Endothelial cell of umbilical vein (primary cell): ENCODE data around the gene MPP3. TPM values are rescaled to one million over a fixed set of nuclear protein-coding genes. Genes with fewer than 3 reads are reported as not detected.

Experiments
- BruUV-seq: library from RNA; stranded (reverse); fragments of 400-500 nt; replicated peaks from 2 replicates; lab custom pipeline; 2021; lab: Mats Ljungman, UMichigan
- CTCF ChIA-PET: fragments of 300-600, 350-600 bp; sonication (Branson Sonifier 250); formaldehyde crosslinking; loops from one replicate; lab custom pipeline; 2021; ENCODE audit warnings: antibody characterized with exemption, inconsistent platforms; lab: Charles Lee
- POLR2A ChIA-PET: fragments of 300-600, 350-600 bp; sonication (Branson Sonifier 250); formaldehyde crosslinking; loops from one replicate; lab custom pipeline; 2021; ENCODE audit warnings: antibody characterized with exemption, inconsistent platforms; lab: Charles Lee
- DNase-seq: peaks from one replicate; pipeline ENCODE4 v3.0.0-alpha.2; 2011; ENCODE audit warnings: low read depth, low spot score
- FAIRE-seq: peaks from 2 replicates; lab custom pipeline; 2011; peaks lifted over from hg19 to GRCh38; lab: Jason Lieb, UNC
- H2AFZ ChIP-seq: 2 replicates; pipeline ENCODE4 v1.6.0; 2012; ENCODE audit warnings: low read depth, low read length, control low read depth, inconsistent platforms
- H3K27ac ChIP-seq: 2 replicates; pipeline ENCODE4 v1.5.1; 2011; ENCODE audit warnings: low read depth, mild to moderate bottlenecking, control low read depth, low read length, moderate library complexity; ENCODE audit not compliant: insufficient read depth
- H3K27me3 ChIP-seq, 2 experiments: 2 replicates each; pipeline versions ENCODE4 v1.6.0 to v1.6.1; 2011; ENCODE audit warnings: low read length in 2 of 2, mixed read lengths in 1 of 2; ENCODE audit not compliant: control insufficient read depth in 2 of 2, insufficient read depth in 2 of 2
- H3K36me3 ChIP-seq, 2 experiments: 2 replicates in 1 of 2; 3 replicates in 1 of 2; pipeline ENCODE4 v1.5.1; 2011; ENCODE audit warnings: low read length in 2 of 2, mild to moderate bottlenecking in 1 of 2, moderate library complexity in 1 of 2; ENCODE audit not compliant: control insufficient read depth in 2 of 2, insufficient read depth in 2 of 2; ENCODE audit errors: extremely low read depth in 1 of 2
- H3K4me1 ChIP-seq: 3 replicates; pipeline ENCODE4 v1.5.1; 2011; ENCODE audit warnings: mild to moderate bottlenecking, low read length; ENCODE audit not compliant: control insufficient read depth, insufficient read depth; ENCODE audit errors: extremely low read depth
- H3K4me2 ChIP-seq: 2 replicates; pipeline ENCODE4 v1.6.1; 2011; ENCODE audit warnings: low read length, control low read depth, mixed read lengths; ENCODE audit not compliant: insufficient read depth
- H3K4me3 ChIP-seq, 3 experiments: fragments of 200-600 bp in 1 of 3; sonication (generic), shearing (Covaris generic) in 1 of 3; replicated peaks in 1 of 3; 2 replicates each; pipeline ENCODE4 v1.5.1; 2011 to 2016; ENCODE audit warnings: control low read depth in 3 of 3, low read length in 3 of 3, mild to moderate bottlenecking in 2 of 3, inconsistent platforms in 1 of 3, low read depth in 1 of 3, moderate library complexity in 1 of 3; ENCODE audit not compliant: insufficient read depth in 1 of 3
- H3K79me2 ChIP-seq: 2 replicates; pipeline ENCODE4 v1.6.0; 2012; ENCODE audit warnings: low read length, inconsistent platforms; ENCODE audit not compliant: control insufficient read depth, insufficient read depth
- H3K9ac ChIP-seq: replicated peaks from 2 replicates; pipeline ENCODE3; 2011; ENCODE audit warnings: low read length, control low read depth; ENCODE audit not compliant: insufficient read depth; ENCODE audit errors: extremely low read depth
- H3K9me1 ChIP-seq: replicated peaks from 3 replicates; pipeline ENCODE4 v1.6.0; 2011; ENCODE audit warnings: mild to moderate bottlenecking, low read length; ENCODE audit not compliant: control insufficient read depth, insufficient read depth; ENCODE audit errors: extremely low read depth
- H3K9me3 ChIP-seq: replicated peaks from 2 replicates; pipeline ENCODE4 v1.5.1; 2012; ENCODE audit warnings: low read length, inconsistent platforms; ENCODE audit not compliant: control insufficient read depth, insufficient read depth
- H4K20me1 ChIP-seq: replicated peaks from 2 replicates; pipeline ENCODE3; 2011; ENCODE audit warnings: mild to moderate bottlenecking, low read length; ENCODE audit not compliant: control insufficient read depth, insufficient read depth; ENCODE audit errors: extremely low read depth
- CTCF ChIP-seq, 2 donors: IDR thresholded peaks; 1 replicate in 1 of 2; 2 replicates in 1 of 2; pipeline ENCODE4 v1.5.1; 2011; ENCODE audit warnings: low read length in 2 of 2, mild to moderate bottlenecking in 2 of 2, moderate library complexity in 2 of 2, control low read depth in 1 of 2, inconsistent platforms in 1 of 2, low read depth in 1 of 2; ENCODE audit not compliant: insufficient read depth in 1 of 2; ENCODE audit errors: extremely low read depth in 1 of 2
- EZH2 ChIP-seq: IDR thresholded peaks from 2 replicates; pipeline ENCODE4 v1.6.1; 2012; ENCODE audit warnings: borderline replicate concordance, low read depth, mild to moderate bottlenecking, moderate library complexity, low read length, inconsistent platforms; ENCODE audit not compliant: severe bottlenecking
- FOS ChIP-seq: IDR thresholded peaks from 2 replicates; pipeline ENCODE4 v1.6.1; 2011; ENCODE audit warnings: mild to moderate bottlenecking, low read length, moderate library complexity, borderline replicate concordance; ENCODE audit not compliant: insufficient read depth
- GATA2 ChIP-seq: IDR thresholded peaks from 2 replicates; pipeline ENCODE4 v1.7.0; 2011; ENCODE audit warnings: low read depth, mild to moderate bottlenecking, moderate library complexity, mixed read lengths, low read length; ENCODE audit not compliant: insufficient read length, insufficient read depth
- JUN ChIP-seq: IDR thresholded peaks from 2 replicates; pipeline ENCODE4 v1.6.1; 2011; ENCODE audit warnings: borderline replicate concordance, low read depth; ENCODE audit not compliant: insufficient read length, insufficient read depth
- MAX ChIP-seq: IDR thresholded peaks from 2 replicates; pipeline ENCODE4 v1.6.1; 2011; ENCODE audit not compliant: insufficient read depth, insufficient read length
- MYC ChIP-seq: IDR thresholded peaks from one replicate; pipeline ENCODE4 v1.6.1; 2011; ENCODE audit warnings: mild to moderate bottlenecking, low read depth, low read length
- POLR2A ChIP-seq: IDR thresholded peaks from 2 replicates; pipeline ENCODE4 v1.6.1; 2012; ENCODE audit warnings: low read depth, mild to moderate bottlenecking, control low read depth, low read length
- POLR2AphosphoS5 ChIP-seq: IDR thresholded peaks from 2 replicates; pipeline ENCODE4 v1.6.1; 2012; ENCODE audit warnings: low read depth, mild to moderate bottlenecking, control low read depth, low read length, moderate library complexity; ENCODE audit not compliant: insufficient read depth
- dilution Hi-C: fragments of 300-500 bp; cut with MboI; formaldehyde crosslinking; loops from one replicate; pipeline ENCODE4 v1.15.0; 2019; ENCODE audit warnings: low sequenced_read_pairs; ENCODE audit not compliant: extremely low pct_ligation_motif_present
- intact Hi-C: fragments of 100-400 bp; cut with micrococcal nuclease; formaldehyde crosslinking; loops from one replicate; pipeline ENCODE4 v1.10.0; 2022
- polyA plus RNA-seq, 4 experiments: library from polyadenylated mRNA; depleted of rRNA in 3 of 4; stranded (reverse) in 3 of 4; unstranded in 1 of 4; fragments of >200 nt; gene quantifications; 2 replicates each; pipeline versions ENCODE4 v1.2.1 to v1.2.3, GENCODE V29; 2011 to 2012; ENCODE audit warnings: missing spikeins in 1 of 4
- total RNA-seq: library from RNA; stranded (reverse); gene quantifications from 2 replicates; pipeline ENCODE4 v1.2.3, GENCODE V29; 2021

MPP3 gene
- total and polyA plus RNA-seq, 2 donors (not counting 3 experiments of a cell fraction or from before 2014, with no cell fraction given), result 6.1 to 11.3 TPM

- H3K4me1 ChIP-seq, result peaks cover 2% of the 10 kb centered on the region
- H4K20me1 ChIP-seq, result no peaks in the 10 kb centered on the region
- no peaks in the 10 kb centered on the region for H3K27me3 ChIP-seq
- no peak overlapping the region for H3K27ac ChIP-seq
- H3K4me2 ChIP-seq, result no peak overlapping the region
- no peaks in the 10 kb centered on the region for H3K79me2 ChIP-seq
- ChIA-PET POLR2A (no interaction called here), CTCF (interaction anchor here (0.6 to 3.2 kb wide), 40 partner anchors 8 to 279 kb away, joined by 3 to 55 read pairs (median 4); partner anchors contain the start of genes CD300LG, CFAP97D1 and DUSP3)
- DNase-seq (peak; percentile 56), FAIRE-seq (peak; percentile 87)
- H3K9me3 ChIP-seq, result no peaks in the 10 kb centered on the region
- no peaks in the 10 kb centered on the region for H3K9me1 ChIP-seq
- TF ChIP-seq POLR2AphosphoS5 (no peak), EZH2 (no peak), CTCF (IDR thresholded peaks at IDR 0.05; ENCODE audit: extremely low read depth in 1 of 2, insufficient read depth in 1 of 2, low read depth in 1 of 2, low read length in 2 of 2) (peak; percentile 84 to 93), MAX (no peak), MYC (no peak), JUN (no peak), FOS (no peak), GATA2 (no peak), POLR2A (no peak)
- no TSS peak for BruUV-seq
- intact Hi-C loops, result no loop called here
- dilution Hi-C loops, result loop anchor here (5.0 kb wide), 1 partner anchor 64 kb away; no protein-coding TSS in a partner anchor
- no peak overlapping the region for H3K4me3 ChIP-seq
- H2AFZ ChIP-seq, result no peak overlapping the region
- peaks cover 2 to 15% of the 10 kb centered on the region in 2 experiments for H3K36me3 ChIP-seq
- H3K9ac ChIP-seq, result no peak overlapping the region
Observed at GRCh38 chr17:43766413-43767052, 66.4 kb downstream of the MPP3 start.
